Measurements from ENCODE around the gene HMGCS2.

DNA sequence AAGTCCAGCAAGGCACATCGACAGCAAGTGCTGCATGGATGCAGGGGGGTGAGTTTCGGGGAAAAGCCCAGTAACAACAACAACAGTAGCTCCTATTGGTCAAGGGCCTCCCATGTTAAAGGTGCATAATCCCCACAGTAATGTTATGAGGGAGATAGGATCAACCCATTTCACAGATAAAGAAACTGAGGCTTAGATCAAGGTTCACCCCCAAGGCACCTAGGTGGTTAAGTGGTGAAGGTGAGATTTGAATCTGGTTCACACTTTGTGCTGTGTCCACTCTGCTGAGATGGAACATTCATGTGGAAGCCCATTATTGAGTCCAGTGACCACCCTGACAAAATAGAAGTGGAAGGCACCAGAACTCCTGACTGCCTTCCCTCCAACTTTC, 32.1 kb downstream of the HMGCS2 start:
- TF ChIP-seq, protein P1, sequence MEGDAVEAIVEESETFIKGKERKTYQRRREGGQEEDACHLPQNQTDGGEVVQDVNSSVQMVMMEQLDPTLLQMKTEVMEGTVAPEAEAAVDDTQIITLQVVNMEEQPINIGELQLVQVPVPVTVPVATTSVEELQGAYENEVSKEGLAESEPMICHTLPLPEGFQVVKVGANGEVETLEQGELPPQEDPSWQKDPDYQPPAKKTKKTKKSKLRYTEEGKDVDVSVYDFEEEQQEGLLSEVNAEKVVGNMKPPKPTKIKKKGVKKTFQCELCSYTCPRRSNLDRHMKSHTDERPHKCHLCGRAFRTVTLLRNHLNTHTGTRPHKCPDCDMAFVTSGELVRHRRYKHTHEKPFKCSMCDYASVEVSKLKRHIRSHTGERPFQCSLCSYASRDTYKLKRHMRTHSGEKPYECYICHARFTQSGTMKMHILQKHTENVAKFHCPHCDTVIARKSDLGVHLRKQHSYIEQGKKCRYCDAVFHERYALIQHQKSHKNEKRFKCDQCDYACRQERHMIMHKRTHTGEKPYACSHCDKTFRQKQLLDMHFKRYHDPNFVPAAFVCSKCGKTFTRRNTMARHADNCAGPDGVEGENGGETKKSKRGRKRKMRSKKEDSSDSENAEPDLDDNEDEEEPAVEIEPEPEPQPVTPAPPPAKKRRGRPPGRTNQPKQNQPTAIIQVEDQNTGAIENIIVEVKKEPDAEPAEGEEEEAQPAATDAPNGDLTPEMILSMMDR (IDR thresholded peaks at IDR 0.05; ENCODE audit: low read depth, low read length): no peak
- TF ChIP-seq EZH2phosphoT487 (IDR thresholded peaks at IDR 0.05; ENCODE audit: low read depth): no peak

Measured in OCI-LY3 (cell line).